Pancreas (tissue), 10 donors: ENCODE data around the gene TENM4. TPM values are rescaled to one million over a fixed set of nuclear protein-coding genes. Genes with fewer than 3 reads are reported as not detected.

Experiments
- ATAC-seq, 4 donors: fragments of 200-7000 bp; cut with Tn5 transposase; one replicate each; pipeline versions ENCODE4 v1.8.0 to v1.9.1; 2020; ENCODE audit warnings: mild to moderate bottlenecking in 4 of 4, moderate library complexity in 4 of 4
- DNase-seq, 6 donors: peaks; one replicate each; pipeline ENCODE4 v3.0.0-alpha.2; 2020
- FAIRE-seq: peaks from 2 replicates; lab custom pipeline; 2012; peaks lifted over from hg19 to GRCh38; lab: Jason Lieb, UNC
- H3K27ac ChIP-seq, 4 donors: fragments of 200-600 bp; sonication (generic); 1 replicate in 3 of 4; 2 replicates in 1 of 4; pipeline versions ENCODE4 v1.5.0 to v1.8.0; 2020
- H3K27me3 ChIP-seq, 4 donors: fragments of 200-600 bp; one replicate each; pipeline ENCODE4 v1.8.0; 2021
- H3K36me3 ChIP-seq, 3 donors: fragments of 200-600 bp; sonication (generic) in 1 of 3; one replicate each; pipeline versions ENCODE4 v1.5.0 to v1.8.0; 2020 to 2021
- H3K4me1 ChIP-seq, 3 donors: fragments of 200-600 bp; one replicate each; pipeline ENCODE4 v1.8.0; 2021
- H3K4me3 ChIP-seq, 4 donors: fragments of 200-600 bp; sonication (generic) in 2 of 4; one replicate each; pipeline versions ENCODE4 v1.5.0 to v1.8.0; 2020 to 2021
- H3K9me3 ChIP-seq, 4 donors: fragments of 200-600 bp; one replicate each; pipeline ENCODE4 v1.8.0; 2021
- CTCF ChIP-seq, 4 donors: fragments of 200-600 bp; sonication (generic) in 3 of 4; IDR thresholded peaks; one replicate each; pipeline versions ENCODE4 v1.5.0 to v1.8.0; 2021; ENCODE audit warnings: antibody characterized with exemption in 4 of 4
- WGBS, 2 donors: extraction: QIAGEN DNeasy Blood & Tissue Kit; methylation state at CpG; one replicate each; pipeline ENCODE4 v1.1.7; 2013; 5-methylcytosine and 5-hydroxymethylcytosine counted together
- intact Hi-C, 3 donors: fragments of 100-400 bp; cut with DNase I; formaldehyde crosslinking; loops; one replicate each; pipeline versions ENCODE4 v1.11.1 to v1.14.2; 2022
- polyA plus RNA-seq, 2 donors: library from polyadenylated mRNA; stranded (reverse); fragments of 200-250 nt; gene quantifications; one replicate each; pipeline ENCODE4 v1.2.3, GENCODE V29; 2013
- total RNA-seq, 6 donors: library from RNA; stranded (reverse); fragmentation: NEBNext Ultra II Directional in 4 of 6; extraction: Animal tissue kit (Norgen Biotek cat#: 25700) in 4 of 6; gene quantifications; one replicate each; pipeline versions ENCODE4 v1.2.1 to v1.2.4, GENCODE V29; 2021 to 2023
- donor health status: healthy with polysubstance abuse.
- donor health status: DM: no; HTN: no; CAD: no; lungs with moderate emphysema.
- donor health status: DM: no; HTN: no; CAD: no.
- donor health status: control.
- donor health status: control.
- donor health status: Bipolar disorder and iron deficiency.
- donor health status: DM: yes; HTN: yes; CAD: no.
- donor health status: DM: no; HTN: no; CAD: no.
- donor health status: DM: no; HTN: no; CAD: no.
- donor health status: DM: yes; HTN: yes; CAD: no.

Gene TENM4
- total and polyA plus RNA-seq, 8 donors = 0.37 to 6.8 (median 1.3) TPM

- H3K4me1 ChIP-seq = no peaks in the 10 kb centered on the region
- H3K27ac ChIP-seq = no peak overlapping the region
- intact Hi-C loops = no loop called here
- no peak for ATAC-seq
- no peaks in the 10 kb centered on the region for H3K9me3 ChIP-seq
- no peaks in the 10 kb centered on the region for H3K36me3 ChIP-seq
- FAIRE-seq = no peak
- no peak for TF ChIP-seq CTCF (IDR thresholded peaks at IDR 0.05)
- no peak for DNase-seq
- no peaks in the 10 kb centered on the region for H3K27me3 ChIP-seq
- WGBS, 2 donors = 70 to 81% methylated on average over 13 of the region's 13 CpGs
- H3K4me3 ChIP-seq = no peak overlapping the region
Measured at GRCh38 chr11:79007771-79008402, 432.9 kb downstream of the TENM4 start.

GRCh38 chr11:79006854-79007253 is 434.0 kb downstream of the TENM4 start:
- DNase-seq (no peak), ATAC-seq (no peak), FAIRE-seq (no peak)
- Histone ChIP-seq H3K27me3 (no peaks in the 10 kb centered on the region), H3K4me1 (no peaks in the 10 kb centered on the region), H3K36me3 (no peaks in the 10 kb centered on the region), H3K27ac (no peak overlapping the region), H3K4me3 (no peak overlapping the region), H3K9me3 (no peaks in the 10 kb centered on the region)
- no peak for TF ChIP-seq CTCF (IDR thresholded peaks at IDR 0.05)
- 67 to 71% methylated on average over 4 of the region's 4 CpGs for WGBS, 2 donors
- intact Hi-C loops = no loop called here

GRCh38 chr11:78996007-78996406 is 444.8 kb downstream of the TENM4 start:
- intact Hi-C loops = no loop called here
- no peak for ATAC-seq
- FAIRE-seq = no peak
- H3K4me1 ChIP-seq = no peaks in the 10 kb centered on the region
- no peaks in the 10 kb centered on the region for H3K36me3 ChIP-seq
- no peak overlapping the region for H3K27ac ChIP-seq
- H3K9me3 ChIP-seq = no peaks in the 10 kb centered on the region
- 87 to 98% methylated on average over 3 of the region's 3 CpGs for WGBS, 2 donors
- DNase-seq = no peak
- TF ChIP-seq CTCF (IDR thresholded peaks at IDR 0.05) = no peak
- H3K4me3 ChIP-seq = no peak overlapping the region
- H3K27me3 ChIP-seq = no peaks in the 10 kb centered on the region

- no peaks in the 10 kb centered on the region for H3K9me3 ChIP-seq
- no peak for ATAC-seq
- TF ChIP-seq CTCF (IDR thresholded peaks at IDR 0.05) = no peak
- no peaks in the 10 kb centered on the region for H3K27me3 ChIP-seq
- intact Hi-C loops = no loop called here
- H3K36me3 ChIP-seq = no peaks in the 10 kb centered on the region
- H3K4me3 ChIP-seq = no peak overlapping the region
- no peak for DNase-seq
- no peaks in the 10 kb centered on the region for H3K4me1 ChIP-seq
- no peak for FAIRE-seq
- no peak overlapping the region for H3K27ac ChIP-seq
- 71% methylated on average over 3 of the region's 3 CpGs for WGBS, 2 donors
Measured at GRCh38 chr11:78995171-78995570, 445.7 kb downstream of the TENM4 start.

GRCh38 chr11:78993802-78994430 is 446.9 kb downstream of the TENM4 start:
- FAIRE-seq (no peak), DNase-seq (no peak)
- 75 to 91% methylated on average over 1 of the region's 1 CpG for WGBS, 2 donors

More at GRCh38 chr11:78993802-78994430, 446.9 kb downstream of the TENM4 start:
- no peaks in the 10 kb centered on the region for H3K27me3 ChIP-seq
- ATAC-seq = no peak
- no peaks in the 10 kb centered on the region for H3K4me1 ChIP-seq
- intact Hi-C loops = no loop called here
- no peak overlapping the region for H3K27ac ChIP-seq
- no peak overlapping the region for H3K4me3 ChIP-seq
- TF ChIP-seq CTCF (IDR thresholded peaks at IDR 0.05) = no peak
- no peaks in the 10 kb centered on the region for H3K9me3 ChIP-seq
- H3K36me3 ChIP-seq = no peaks in the 10 kb centered on the region
